Tongue (tissue), 3 donors: ENCODE results near the gene SLC15A1. TPM values are rescaled to one million over a fixed set of nuclear protein-coding genes. Genes with fewer than 3 reads are reported as not detected.
"Not testable (repeated sequence)": the region's sequence is repeated elsewhere in the genome, so short reads cannot be mapped to it uniquely, and the experiment has no call there.

ENCODE experiments used
- DNase-seq: peaks from one replicate; pipeline ENCODE4 v3.0.0-alpha.2; 2015
- small RNA-seq: library from RNA; depleted of rRNA; stranded (forward); fragments of <200 nt; gene quantifications from one replicate; pipeline ENCODE3, GENCODE V24; 2014; ENCODE audit warnings: low replicate concordance
- total RNA-seq: library from RNA; depleted of rRNA; stranded (reverse); fragments of >200 nt; gene quantifications from one replicate; pipeline ENCODE4 v1.2.3, GENCODE V29; 2014

Gene SLC15A1
- total RNA-seq, 1 donor from 2014 or later = not detected

DNA sequence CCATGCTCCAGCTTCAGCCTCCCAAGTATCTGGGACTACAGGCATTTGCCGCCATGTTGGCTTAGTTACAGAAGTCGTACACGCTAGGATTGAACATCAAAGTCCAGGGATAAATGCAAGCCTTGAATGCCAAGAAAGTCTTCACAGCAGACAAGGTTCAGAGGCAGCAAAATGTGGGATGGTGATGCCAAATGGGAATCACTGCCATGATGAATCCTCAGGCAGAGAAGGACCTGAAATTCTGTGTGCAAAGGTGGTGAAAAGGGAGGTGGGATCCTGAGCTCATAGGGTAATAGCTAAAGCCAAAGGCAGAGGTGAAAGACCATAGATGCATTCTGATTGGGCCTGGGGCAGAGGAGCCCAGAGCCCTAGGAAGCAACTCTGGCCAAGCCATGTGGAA lies 96.2 kb downstream of the SLC15A1 start:
- DNase-seq = no peak

DNA sequence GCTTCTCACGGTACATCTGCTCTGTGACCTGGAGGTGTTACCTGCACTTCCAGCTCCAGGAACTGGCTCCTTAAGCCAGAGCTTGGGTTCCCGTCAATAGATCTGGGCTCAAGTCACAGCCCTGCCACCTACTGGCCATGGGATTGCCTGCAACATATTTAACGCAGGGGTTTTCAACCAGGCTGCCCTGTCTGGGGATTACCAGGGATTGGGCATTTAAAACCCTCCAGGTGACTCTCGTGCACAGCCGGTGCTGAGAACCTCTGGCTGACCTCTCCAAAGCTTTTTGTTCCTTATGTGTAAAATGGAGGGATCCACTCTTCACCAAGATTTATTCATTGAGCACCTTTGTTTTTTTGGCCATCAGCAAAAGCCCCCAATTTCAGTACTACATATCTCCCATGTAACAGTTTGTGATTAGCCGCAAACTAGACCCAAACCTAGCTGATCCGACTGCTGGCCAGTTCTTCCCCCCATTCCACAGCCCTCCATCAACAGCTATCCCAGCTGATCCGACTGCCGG lies 98.9 kb downstream of the SLC15A1 start:
- DNase-seq = peak; percentile 91

DNA sequence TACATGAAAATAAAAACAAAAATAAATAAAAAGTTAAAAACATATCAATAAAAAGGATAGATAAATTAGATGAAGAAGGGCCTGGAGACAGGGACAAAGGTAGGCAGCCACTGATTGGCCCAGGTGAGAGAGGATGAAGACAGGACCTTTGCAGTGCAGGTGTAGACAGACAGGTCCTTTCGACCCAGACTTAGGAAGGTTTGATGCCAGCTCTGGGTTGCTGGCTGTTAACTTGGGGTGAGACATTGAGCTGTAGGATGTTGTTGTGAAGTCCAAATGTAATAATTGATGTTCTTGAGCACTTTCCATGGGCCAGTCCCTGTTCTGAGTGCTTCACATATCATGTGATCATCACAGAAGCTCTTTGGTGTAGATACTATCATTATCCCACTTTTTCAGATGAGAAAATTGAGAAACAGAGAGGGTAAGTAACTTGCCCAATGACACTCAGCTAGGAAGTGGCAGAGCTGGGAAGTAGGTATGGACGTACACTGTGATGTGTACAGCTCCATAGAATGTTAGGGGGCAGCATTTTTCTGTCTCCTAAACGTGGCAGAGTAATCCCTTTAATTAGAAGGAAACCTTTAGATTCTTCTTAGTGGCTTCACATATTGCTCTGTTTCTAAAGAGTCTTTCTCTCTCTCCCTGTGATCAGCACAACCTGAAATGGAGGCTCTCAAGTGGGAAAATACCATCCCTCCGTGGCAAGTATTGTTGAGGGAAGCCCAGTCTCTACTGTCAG lies 99.6 kb downstream of the SLC15A1 start:
- DNase-seq = no peak

GRCh38 chr13:98652276-98652675 lies 100.2 kb downstream of the SLC15A1 start:
- peak; percentile 21 for DNase-seq

DNA sequence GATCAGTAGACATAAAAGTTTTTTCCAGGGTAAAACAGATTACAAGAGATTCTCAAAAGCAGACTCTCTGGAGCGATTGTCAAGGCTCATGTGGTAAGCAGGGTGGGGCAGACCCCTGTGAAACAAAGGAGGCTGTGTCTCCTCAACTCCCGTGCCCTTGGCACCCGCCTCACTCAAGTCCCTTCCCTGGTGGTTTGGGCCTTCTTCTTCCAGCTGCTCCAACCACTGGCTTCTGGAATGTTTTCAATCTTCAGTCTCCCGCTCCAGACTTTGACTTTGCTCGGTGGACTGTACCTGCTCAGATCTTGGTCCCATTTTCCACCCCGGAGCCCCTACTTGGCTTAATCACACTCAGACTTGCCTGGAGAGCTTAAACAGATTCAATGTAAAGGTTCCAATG lies 100.7 kb downstream of the SLC15A1 start:
- peak; percentile 43 for DNase-seq

DNA sequence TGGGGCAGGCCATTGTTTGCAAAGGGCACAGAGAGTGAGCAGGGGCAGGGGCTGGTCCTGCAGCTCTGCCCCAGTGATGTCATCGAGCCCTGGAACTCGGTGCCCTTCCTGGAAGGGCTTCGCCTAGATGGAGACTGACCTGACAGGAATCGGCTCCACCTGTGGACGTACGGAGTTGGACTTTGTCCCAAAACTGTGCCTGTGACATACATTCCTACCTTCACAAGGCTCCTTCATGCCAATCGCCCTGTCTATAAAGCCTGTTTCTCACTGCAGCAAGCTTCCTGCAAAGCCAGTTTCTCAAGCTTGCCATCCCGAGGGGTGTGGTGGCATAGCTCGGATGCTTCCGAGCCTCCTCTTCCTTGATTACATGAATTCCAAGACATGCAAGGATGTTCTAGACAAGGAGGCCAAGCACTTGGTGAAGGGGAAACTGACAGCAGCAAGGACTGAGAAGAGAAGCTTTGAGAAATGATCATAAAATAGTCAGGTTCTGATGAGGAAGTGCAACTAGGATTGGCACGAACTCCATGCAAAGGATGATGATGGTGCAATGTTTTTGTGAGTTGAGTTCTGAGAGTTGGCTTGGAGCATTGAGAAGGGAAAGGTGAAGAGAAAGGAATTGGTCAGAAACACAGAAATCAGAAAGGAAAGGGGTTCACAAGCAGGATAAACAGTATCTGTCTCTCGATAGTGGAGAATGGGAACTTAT lies 101.9 kb downstream of the SLC15A1 start:
- DNase-seq = no peak

- DNase-seq = no peak
Observed at GRCh38 chr13:98649861-98650260, 102.6 kb downstream of the SLC15A1 start.

GRCh38 chr13:98648686-98649085 lies 103.8 kb downstream of the SLC15A1 start:
- no peak for DNase-seq

DNA sequence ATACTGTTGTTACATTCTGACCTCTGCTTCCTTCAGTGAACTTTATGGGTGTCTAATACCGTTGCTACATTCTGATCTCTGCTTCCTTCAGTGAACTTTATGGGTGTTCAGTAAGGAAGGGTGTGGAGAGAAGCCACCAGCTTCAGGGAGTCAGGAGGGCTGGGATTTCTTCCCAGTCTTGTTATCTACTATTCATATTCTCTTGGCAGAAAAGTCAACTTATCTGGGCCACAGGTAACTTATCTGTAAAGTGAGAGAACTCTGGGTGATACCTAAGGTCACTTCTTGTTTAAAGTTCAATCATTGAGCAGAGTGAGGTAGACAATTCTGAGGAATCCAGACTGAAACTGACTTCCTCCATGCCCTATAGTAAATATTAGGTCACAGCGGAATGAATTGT lies 104.3 kb downstream of the SLC15A1 start:
- no peak for DNase-seq

- no peak for DNase-seq
Observed at GRCh38 chr13:98647121-98647520, 105.4 kb downstream of the SLC15A1 start.

DNA sequence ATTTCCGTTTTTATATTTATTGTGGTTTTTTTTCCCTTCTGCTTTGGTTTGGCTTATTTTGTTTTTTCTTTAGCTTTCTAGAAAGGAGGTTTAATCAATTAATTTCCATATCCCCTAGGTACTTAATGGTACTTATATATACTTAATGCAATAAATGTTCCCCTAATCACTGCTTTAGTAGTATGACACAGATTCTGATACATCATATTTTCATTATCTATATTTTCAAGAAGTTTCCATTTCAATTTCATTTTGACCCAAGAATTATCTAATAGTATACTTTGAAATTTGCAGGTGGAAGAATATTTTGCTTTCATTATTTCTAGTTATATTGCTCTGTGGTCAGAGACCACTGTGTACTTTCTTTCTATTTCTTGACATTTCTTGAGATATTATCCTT lies 109.0 kb downstream of the SLC15A1 start:
- DNase-seq = no peak

- no peak for DNase-seq
Observed at GRCh38 chr13:98641075-98641474, 111.4 kb downstream of the SLC15A1 start.

- DNase-seq = not testable (repeated sequence)
Observed at GRCh38 chr13:98639785-98640184, 112.7 kb downstream of the SLC15A1 start.

DNA sequence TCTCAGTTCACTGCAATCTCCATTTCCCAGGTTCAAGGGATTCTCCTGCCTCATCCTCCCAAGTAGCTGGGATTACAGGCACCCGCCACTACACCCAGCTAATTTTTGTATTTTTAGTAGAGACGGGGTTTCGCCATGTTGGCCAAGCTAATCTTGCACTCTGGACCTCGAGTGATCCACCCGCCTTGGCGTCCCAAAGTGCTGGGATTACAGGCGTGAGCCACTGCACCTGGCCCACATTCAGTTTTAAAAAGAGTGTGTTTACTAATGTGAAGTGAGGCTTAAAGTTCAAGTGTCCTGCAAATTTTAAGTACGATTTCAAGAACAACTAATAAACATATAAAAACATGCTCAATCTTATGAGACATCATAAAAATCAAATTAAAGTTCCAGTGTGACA lies 114.1 kb downstream of the SLC15A1 start:
- DNase-seq = not testable (repeated sequence)

Small RNA genes within 50 kb of the gene (small RNA-seq; reads per million reads assigned to genes)
- gene RN7SL60P = not detected

Other genes starting within 250 kb of the SLC15A1 start
- gene STK24, start 175.6 kb downstream of the SLC15A1 start, total RNA-seq = 59.0 TPM
- 143 TPM for gene DOCK9, start 225.4 kb upstream of the SLC15A1 start, total RNA-seq